K562 (cell line): ENCODE results near the gene MMAB. TPM values are rescaled to one million over a fixed set of nuclear protein-coding genes. Genes with fewer than 3 reads are reported as not detected.

ENCODE experiments used
- ASH1L ChIP-seq: fragments of 450-650 bp; IDR thresholded peaks from 2 replicates; pipeline ENCODE4 v1.6.1; 2018; ENCODE audit warnings: borderline replicate concordance, mild to moderate bottlenecking, low read depth; ENCODE audit not compliant: partially characterized antibody
- EZH2 ChIP-seq: IDR thresholded peaks from 2 replicates; pipeline ENCODE4 v1.6.1; 2012; ENCODE audit warnings: low read depth, mild to moderate bottlenecking, inconsistent platforms, low read length, borderline replicate concordance
- FOXA3 ChIP-seq, 2 experiments: fragments of 450-650 bp in 1 of 2; sonication (generic) in 1 of 2; formaldehyde crosslinking; IDR thresholded peaks in 1 of 2; conservative IDR thresholded peaks in 1 of 2; 2 replicates each; pipeline versions ENCODE4 v1.4.0 to v1.8.0; 2020 to 2022; ENCODE audit warnings: mild to moderate bottlenecking in 2 of 2, missing genetic modification reagents in 1 of 2
- HNRNPH1 ChIP-seq: fragments of 200-400 bp; formaldehyde crosslinking; optimal IDR thresholded peaks from 2 replicates; pipeline ENCODE3; 2017; ENCODE audit warnings: low read depth, mild to moderate bottlenecking, low read length, moderate library complexity
- LEF1 ChIP-seq: fragments of 450-650 bp; IDR thresholded peaks from 2 replicates; pipeline ENCODE4 v1.6.1; 2016; ENCODE audit warnings: mild to moderate bottlenecking
- MAFG ChIP-seq: fragments of 450-650 bp; conservative IDR thresholded peaks from 2 replicates; pipeline ENCODE4 v1.6.1; 2016; ENCODE audit warnings: missing genetic modification characterization, missing compliant biosample characterization
- MCM3 ChIP-seq: fragments of 450-650 bp; IDR thresholded peaks from 2 replicates; pipeline ENCODE4 v1.6.1; 2016
- MEF2D ChIP-seq: conservative IDR thresholded peaks from 2 replicates; pipeline ENCODE4 v1.6.1; 2016; ENCODE audit warnings: low read depth, missing genetic modification characterization, missing compliant biosample characterization
- NCOA6 ChIP-seq: fragments of 450-650 bp; IDR thresholded peaks from 2 replicates; pipeline ENCODE4 v1.6.1; 2017; ENCODE audit warnings: mild to moderate bottlenecking
- POLR3A ChIP-seq: IDR thresholded peaks from 2 replicates; pipeline ENCODE4 v1.6.1; 2011; ENCODE audit warnings: borderline replicate concordance, mild to moderate bottlenecking, moderate library complexity; ENCODE audit not compliant: insufficient read length, insufficient read depth; ENCODE audit errors: extremely low read depth
- RBM34 ChIP-seq: fragments of 200-400 bp; formaldehyde crosslinking; IDR thresholded peaks from 2 replicates; pipeline ENCODE4 v1.6.1; 2018; ENCODE audit warnings: low read length, borderline replicate concordance; ENCODE audit not compliant: insufficient read depth
- REST ChIP-seq, 2 experiments: fragments of 450-650 bp; formaldehyde crosslinking in 1 of 2; IDR thresholded peaks; 2 replicates each; pipeline versions ENCODE4 v1.4.0 to v1.6.1; 2014 to 2020; ENCODE audit warnings: mild to moderate bottlenecking in 2 of 2, borderline replicate concordance in 1 of 2, low read depth in 1 of 2
- ZBTB7A ChIP-seq: IDR thresholded peaks from 2 replicates; pipeline ENCODE4 v1.6.1; 2011; ENCODE audit warnings: low read depth, mild to moderate bottlenecking, low read length, moderate library complexity, borderline replicate concordance; ENCODE audit not compliant: control insufficient read depth
- ZNF12 ChIP-seq: sonication (generic); formaldehyde crosslinking; IDR thresholded peaks from 2 replicates; pipeline ENCODE4 v1.4.0; 2020; ENCODE audit warnings: mild to moderate bottlenecking, missing genetic modification reagents
- ZNF212 ChIP-seq: fragments of 450-650 bp; formaldehyde crosslinking; IDR thresholded peaks from 2 replicates; pipeline ENCODE4 v1.4.0; 2020; ENCODE audit warnings: mild to moderate bottlenecking
- ZNF24 ChIP-seq: fragments of 450-650 bp; IDR thresholded peaks from 2 replicates; pipeline ENCODE4 v1.6.1; 2016
- ZNF277 ChIP-seq: fragments of 250-450 bp; sonication (Bioruptor Pico); IDR thresholded peaks from 2 replicates; pipeline ENCODE4 v1.8.0; 2022; ENCODE audit warnings: inconsistent platforms, mild to moderate bottlenecking, moderate library complexity, borderline replicate concordance
- ZNF699 ChIP-seq: fragments of 250-450 bp; sonication (Bioruptor Pico); IDR thresholded peaks from 2 replicates; pipeline ENCODE4 v1.8.0; 2021; ENCODE audit warnings: mild to moderate bottlenecking, moderate library complexity; ENCODE audit not compliant: insufficient replicate concordance
- polyA plus RNA-seq, 8 experiments: library from polyadenylated mRNA; depleted of rRNA in 4 of 8; stranded (reverse) in 5 of 8; unstranded in 3 of 8; fragments of >200 nt; fragmentation: Nextera tagmentation in 2 of 8; fragmentation: Illumina TruSeq in 1 of 8; extraction: Ambion mirVana in 2 of 8; extraction: Trizol in 1 of 8; gene quantifications; 2 replicates each; pipeline versions ENCODE4 v1.2.1 to v1.2.3, GENCODE V29; 2011 to 2014; ENCODE audit warnings: inconsistent platforms in 1 of 8, missing spikeins in 1 of 8
- total RNA-seq, 7 experiments: library from RNA; depleted of rRNA in 6 of 7; stranded (reverse); fragments of >200 nt in 6 of 7; fragmentation: Illumina TruSeq in 2 of 7; extraction: Trizol in 2 of 7; gene quantifications; 2 replicates each; pipeline versions ENCODE4 v1.2.1 to v1.2.3, GENCODE V29; 2011 to 2021; ENCODE audit warnings: low replicate concordance in 1 of 7

MMAB gene
- total and polyA plus RNA-seq, 9 of the 15 experiments (the other 6 are each of a cell fraction or from before 2014, with no cell fraction given): 9.5 to 76.1 (median 46.2) TPM

GRCh38 chr12:109573029-109573913 lies at the start of gene MMAB, which contains the start of gene MVK (continued):
- TF ChIP-seq REST (IDR thresholded peaks at IDR 0.05; ENCODE audit: borderline replicate concordance) (peak; percentile 46), REST (CRISPR knock-in tag; IDR thresholded peaks at IDR 0.05; ENCODE audit: low read depth) (peak; percentile 81), MCM3 (no peak), ZNF277 (no peak), NCOA6 (peak; percentile 77; the same call in 1 of the 2 replicates), ZBTB7A (no peak; the same call in 1 of the 2 replicates), LEF1 (0 out of 2 replicates have a peak, but pooled peaks have one; percentile 37), ASH1L (peak; percentile 92), ZNF212 (peak; percentile 43; the same call in 1 of the 2 replicates), RBM34 (no peak), HNRNPH1 (no peak), ZNF24 (peak; percentile 47; the same call in 1 of the 2 replicates), EZH2 (no peak), FOXA3 (CRISPR knock-in tag; conservative IDR thresholded peaks at IDR 0.05 in 1 of 2, IDR thresholded peaks at IDR 0.05 in 1 of 2) (no peak), ZNF12 (CRISPR knock-in tag) (no peak), MAFG (tag) (no peak), MEF2D (tag) (peak; percentile 48; the same call in 1 of the 2 replicates), ZNF699 (CRISPR knock-in tag) (no peak), POLR3A (no peak)
